Testis (tissue), 2 donors: ENCODE data around the gene PDRG1.

ENCODE experiments used
- POLR2A ChIP-seq: fragments of 450-650 bp; IDR thresholded peaks from one replicate; pipeline ENCODE4 v1.6.1; 2017; ENCODE audit warnings: antibody characterized with exemption, mild to moderate bottlenecking, moderate library complexity
- TF ChIP-seq, protein P1 (sequence below), 3 experiments: fragments of 450-650 bp in 2 of 3; fragments of 200-600 bp in 1 of 3; sonication (generic) in 1 of 3; IDR thresholded peaks; one replicate each; pipeline ENCODE4 v1.5.1; 2016 to 2019; ENCODE audit warnings: antibody characterized with exemption in 3 of 3, mild to moderate bottlenecking in 2 of 3, moderate library complexity in 1 of 3

DNA sequence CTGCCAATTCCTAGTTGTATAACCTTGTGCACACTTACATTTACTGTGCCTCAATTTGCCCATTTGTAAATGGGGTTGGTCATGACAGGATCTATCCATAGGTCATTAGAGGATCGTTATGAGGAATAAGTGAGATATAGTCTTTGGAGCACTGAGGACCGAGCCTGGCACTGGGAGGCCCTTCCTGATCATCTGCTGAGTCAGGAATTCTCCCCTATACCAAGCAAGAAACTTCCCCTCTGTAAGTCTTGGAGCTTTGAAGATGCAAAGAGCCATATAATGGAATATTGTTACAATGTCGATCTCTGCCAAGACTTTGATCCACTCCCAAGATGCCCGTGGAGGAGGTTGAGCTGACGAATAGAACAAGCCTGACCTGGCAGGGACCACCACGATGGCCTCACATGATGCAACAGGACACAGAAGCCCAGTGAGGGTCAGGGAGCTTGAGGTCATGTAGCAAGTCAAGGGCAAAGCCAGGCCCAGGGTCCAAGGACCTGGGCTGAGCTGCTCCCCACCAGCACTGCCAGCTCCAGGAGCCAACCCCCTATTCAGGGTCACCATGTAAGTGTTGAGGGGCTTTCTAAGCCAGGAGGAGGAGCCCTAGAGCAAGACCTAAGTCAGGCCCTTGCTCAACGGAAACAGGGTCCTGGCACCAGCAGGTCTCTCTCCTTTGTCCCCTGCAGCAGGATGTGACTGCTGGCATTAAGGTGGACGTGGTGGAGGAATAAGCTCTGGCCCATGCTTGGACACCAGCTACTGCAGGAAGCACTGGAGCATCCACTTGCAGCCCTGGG lies 16.7 kb downstream of the PDRG1 start:
- TF ChIP-seq, protein P1, sequence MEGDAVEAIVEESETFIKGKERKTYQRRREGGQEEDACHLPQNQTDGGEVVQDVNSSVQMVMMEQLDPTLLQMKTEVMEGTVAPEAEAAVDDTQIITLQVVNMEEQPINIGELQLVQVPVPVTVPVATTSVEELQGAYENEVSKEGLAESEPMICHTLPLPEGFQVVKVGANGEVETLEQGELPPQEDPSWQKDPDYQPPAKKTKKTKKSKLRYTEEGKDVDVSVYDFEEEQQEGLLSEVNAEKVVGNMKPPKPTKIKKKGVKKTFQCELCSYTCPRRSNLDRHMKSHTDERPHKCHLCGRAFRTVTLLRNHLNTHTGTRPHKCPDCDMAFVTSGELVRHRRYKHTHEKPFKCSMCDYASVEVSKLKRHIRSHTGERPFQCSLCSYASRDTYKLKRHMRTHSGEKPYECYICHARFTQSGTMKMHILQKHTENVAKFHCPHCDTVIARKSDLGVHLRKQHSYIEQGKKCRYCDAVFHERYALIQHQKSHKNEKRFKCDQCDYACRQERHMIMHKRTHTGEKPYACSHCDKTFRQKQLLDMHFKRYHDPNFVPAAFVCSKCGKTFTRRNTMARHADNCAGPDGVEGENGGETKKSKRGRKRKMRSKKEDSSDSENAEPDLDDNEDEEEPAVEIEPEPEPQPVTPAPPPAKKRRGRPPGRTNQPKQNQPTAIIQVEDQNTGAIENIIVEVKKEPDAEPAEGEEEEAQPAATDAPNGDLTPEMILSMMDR (IDR thresholded peaks at IDR 0.05) = no peak
- TF ChIP-seq POLR2A = no peak
